RWPE2 (cell line): ENCODE measurements around the gene ACIN1.

Experiments used
- ATAC-seq: fragments of 200-7000 bp; cut with Tn5 transposase; 3 replicates; pipeline ENCODE4 v1.9.1; 2021; ENCODE audit warnings: low read depth
- DNase-seq: peaks from one replicate; pipeline ENCODE4 v3.0.0-alpha.2; 2020; ENCODE audit warnings: low spot score
- H3K27ac ChIP-seq: fragments of 450-650 bp; 2 replicates; pipeline ENCODE4 v1.5.1; 2017; ENCODE audit warnings: mild to moderate bottlenecking; ENCODE audit not compliant: poor library complexity, severe bottlenecking
- H3K27me3 ChIP-seq: fragments of 250-450 bp; sonication (Bioruptor Pico); 2 replicates; pipeline ENCODE4 v1.5.1; 2021; ENCODE audit warnings: mild to moderate bottlenecking, moderate library complexity; ENCODE audit not compliant: insufficient read depth, poor library complexity, severe bottlenecking
- H3K36me3 ChIP-seq: fragments of 250-450 bp; sonication (Bioruptor Pico); 2 replicates; pipeline ENCODE4 v1.5.1; 2020; ENCODE audit warnings: low read depth, mild to moderate bottlenecking, moderate library complexity
- H3K4me1 ChIP-seq: fragments of 250-450 bp; sonication (Bioruptor Pico); 2 replicates; pipeline ENCODE4 v1.5.1; 2021; ENCODE audit warnings: mild to moderate bottlenecking, moderate library complexity; ENCODE audit not compliant: insufficient read depth, poor library complexity, severe bottlenecking
- H3K4me3 ChIP-seq: fragments of 250-450 bp; sonication (Bioruptor Pico); 2 replicates; pipeline ENCODE4 v1.5.1; 2021; ENCODE audit warnings: mild to moderate bottlenecking, moderate library complexity; ENCODE audit not compliant: severe bottlenecking
- H3K9me3 ChIP-seq: fragments of 250-450 bp; sonication (Bioruptor Pico); 2 replicates; pipeline ENCODE4 v1.5.1; 2021; ENCODE audit warnings: mild to moderate bottlenecking, moderate library complexity; ENCODE audit not compliant: severe bottlenecking
- TF ChIP-seq, protein P1 (sequence below): fragments of 450-650 bp; IDR thresholded peaks from one replicate; pipeline ENCODE4 v1.5.1; 2017; ENCODE audit warnings: mild to moderate bottlenecking, moderate library complexity; ENCODE audit not compliant: poor library complexity, severe bottlenecking

ACIN1 gene

GRCh38 chr14:23097786-23098185 is 2.9 kb upstream of the ACIN1 start:
- TF ChIP-seq, protein P1, sequence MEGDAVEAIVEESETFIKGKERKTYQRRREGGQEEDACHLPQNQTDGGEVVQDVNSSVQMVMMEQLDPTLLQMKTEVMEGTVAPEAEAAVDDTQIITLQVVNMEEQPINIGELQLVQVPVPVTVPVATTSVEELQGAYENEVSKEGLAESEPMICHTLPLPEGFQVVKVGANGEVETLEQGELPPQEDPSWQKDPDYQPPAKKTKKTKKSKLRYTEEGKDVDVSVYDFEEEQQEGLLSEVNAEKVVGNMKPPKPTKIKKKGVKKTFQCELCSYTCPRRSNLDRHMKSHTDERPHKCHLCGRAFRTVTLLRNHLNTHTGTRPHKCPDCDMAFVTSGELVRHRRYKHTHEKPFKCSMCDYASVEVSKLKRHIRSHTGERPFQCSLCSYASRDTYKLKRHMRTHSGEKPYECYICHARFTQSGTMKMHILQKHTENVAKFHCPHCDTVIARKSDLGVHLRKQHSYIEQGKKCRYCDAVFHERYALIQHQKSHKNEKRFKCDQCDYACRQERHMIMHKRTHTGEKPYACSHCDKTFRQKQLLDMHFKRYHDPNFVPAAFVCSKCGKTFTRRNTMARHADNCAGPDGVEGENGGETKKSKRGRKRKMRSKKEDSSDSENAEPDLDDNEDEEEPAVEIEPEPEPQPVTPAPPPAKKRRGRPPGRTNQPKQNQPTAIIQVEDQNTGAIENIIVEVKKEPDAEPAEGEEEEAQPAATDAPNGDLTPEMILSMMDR = no peak
- no peak overlapping the region for H3K4me3 ChIP-seq
- H3K36me3 ChIP-seq = peaks cover 34% of the 10 kb centered on the region
- no peaks in the 10 kb centered on the region for H3K9me3 ChIP-seq
- H3K27me3 ChIP-seq = no peaks in the 10 kb centered on the region
- DNase-seq = no peak
- H3K4me1 ChIP-seq = peaks cover 13% of the 10 kb centered on the region
- ATAC-seq = no peak
- H3K27ac ChIP-seq = no peak overlapping the region

DNA sequence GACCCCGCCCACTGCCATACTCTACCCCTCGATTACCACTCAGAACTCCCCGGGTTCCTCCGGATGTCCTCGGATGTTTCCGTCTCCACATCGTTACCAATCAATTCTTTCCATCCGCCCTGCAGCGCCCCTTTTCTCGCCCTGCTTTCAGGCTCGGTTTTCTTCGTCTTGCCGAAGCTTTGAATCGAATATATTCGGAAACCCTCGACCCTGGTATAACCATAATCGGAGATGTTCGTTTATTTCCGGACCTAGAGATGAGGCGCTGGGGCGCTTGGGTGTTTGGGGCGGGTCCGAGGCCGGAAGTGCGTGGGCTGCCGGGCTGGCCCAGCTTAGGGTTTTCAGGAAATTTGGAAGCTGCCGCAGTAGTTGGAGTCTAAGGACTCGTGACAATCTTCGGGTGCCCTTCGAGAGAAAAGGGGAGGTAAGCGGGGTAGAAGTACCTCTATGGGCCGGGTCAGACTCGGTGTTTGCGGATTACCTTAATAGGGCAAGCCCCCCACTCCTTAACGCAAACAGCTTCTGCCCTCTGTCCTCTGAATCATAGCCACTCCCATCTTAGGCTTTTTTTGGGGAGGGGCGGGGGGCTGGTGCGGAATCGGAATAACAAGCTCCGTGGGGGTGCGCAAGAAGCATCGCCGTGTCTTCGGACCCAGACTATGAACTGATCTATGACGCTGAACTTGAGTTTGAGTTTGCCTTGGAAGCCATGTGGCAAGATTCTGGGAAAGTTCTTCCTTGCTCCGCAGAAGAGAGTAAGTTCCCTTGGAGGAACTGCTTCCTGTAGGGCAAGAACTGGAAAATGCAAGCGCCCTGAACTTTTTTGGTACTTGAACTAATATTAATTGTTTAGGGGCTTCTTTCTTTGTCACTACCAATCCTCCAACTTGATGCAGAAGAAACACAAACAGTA is 516 bp upstream of the ACIN1 start, which contains the start of gene C14orf119:
Gene C14orf119 (plus strand): TSS at position 310 of the 913 bp plus-strand sequence. CDS start 2,154 bp downstream, outside the sequence.
- Histone ChIP-seq H3K9me3 (no peaks in the 10 kb centered on the region), H3K4me3 (peak within 1 kb of the TSS; percentile 70), H3K27me3 (no peaks in the 10 kb centered on the region), H3K27ac (peak within 1 kb of the TSS; percentile 82), H3K4me1 (peaks cover 13% of the 10 kb centered on the region), H3K36me3 (peaks cover 58% of the 10 kb centered on the region)
- peak; percentile 99 for DNase-seq
- peak; percentile 89 for ATAC-seq
- TF ChIP-seq, protein P1 = no peak

DNA sequence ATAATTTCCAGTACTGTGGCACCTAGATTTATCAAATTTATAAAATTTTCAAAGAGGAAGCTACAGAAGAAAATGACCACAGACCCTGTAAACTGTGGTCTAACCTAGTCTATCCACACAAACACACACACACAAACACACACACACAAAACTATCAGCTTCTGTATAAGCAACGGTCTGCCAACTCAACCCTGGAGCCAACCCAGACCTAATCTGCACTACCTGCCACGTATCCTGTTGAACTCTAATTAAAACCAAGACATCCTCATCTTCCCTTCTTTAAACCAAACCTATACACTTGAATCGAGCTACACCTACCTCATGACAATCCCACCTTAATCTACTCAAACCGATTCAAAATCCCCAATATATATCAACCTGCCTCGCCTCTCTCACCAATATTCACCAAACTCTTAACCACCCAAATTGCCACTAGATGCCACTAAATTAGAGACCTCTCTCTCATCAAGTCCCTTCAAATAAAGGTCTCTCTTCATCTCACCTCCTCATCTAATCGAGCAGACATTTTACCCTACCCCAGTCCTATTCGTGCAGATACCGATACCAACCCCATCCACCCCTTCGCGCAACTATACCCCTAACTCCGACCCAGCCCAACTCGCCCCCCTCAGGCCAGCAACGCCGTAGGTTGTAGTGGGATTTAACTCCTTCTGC is 808 bp downstream of the ACIN1 start:
- Histone ChIP-seq H3K27ac (peak overlapping the region; percentile 82), H3K27me3 (no peaks in the 10 kb centered on the region), H3K4me3 (peak overlapping the region; percentile 70), H3K9me3 (no peaks in the 10 kb centered on the region), H3K36me3 (peaks cover 69% of the 10 kb centered on the region), H3K4me1 (peaks cover 13% of the 10 kb centered on the region)
- TF ChIP-seq, protein P1 = no peak
- no peak for DNase-seq
- no peak for ATAC-seq

DNA sequence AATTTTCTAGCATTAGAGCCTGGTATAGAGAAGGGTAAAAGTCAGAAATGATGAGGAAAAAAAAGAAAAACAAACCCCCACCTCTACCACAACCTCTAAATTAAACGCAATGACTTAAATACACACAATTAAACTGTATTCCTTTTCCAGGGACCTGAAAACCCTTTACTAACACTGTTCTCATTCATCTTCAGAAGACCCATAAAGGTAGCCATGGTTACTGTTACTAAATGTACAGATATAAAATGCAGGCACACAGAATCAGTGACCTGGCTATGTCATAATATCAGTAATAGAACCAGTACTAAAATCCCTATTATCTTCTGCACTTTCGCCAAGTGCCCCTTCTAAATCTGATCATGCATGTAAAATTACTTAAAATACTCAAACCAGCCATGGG is 1.4 kb downstream of the ACIN1 start:
- H3K27ac ChIP-seq = no peak overlapping the region
- DNase-seq (no peak), ATAC-seq (no peak)
- peak overlapping the region; percentile 70 for H3K4me3 ChIP-seq
- TF ChIP-seq, protein P1 = no peak
- H3K9me3 ChIP-seq = no peaks in the 10 kb centered on the region
- H3K27me3 ChIP-seq = no peaks in the 10 kb centered on the region
- peaks cover 13% of the 10 kb centered on the region for H3K4me1 ChIP-seq
- H3K36me3 ChIP-seq = peaks cover 69% of the 10 kb centered on the region
